ENCODE results near the gene HERC6. TPM values are rescaled to one million over a fixed set of nuclear protein-coding genes. Genes with fewer than 3 reads are reported as not detected.

Gene HERC6
- total and polyA plus RNA-seq, 3 donors from 2014 or later: 8.8 to 18.8 (median 16.6) TPM

DNA sequence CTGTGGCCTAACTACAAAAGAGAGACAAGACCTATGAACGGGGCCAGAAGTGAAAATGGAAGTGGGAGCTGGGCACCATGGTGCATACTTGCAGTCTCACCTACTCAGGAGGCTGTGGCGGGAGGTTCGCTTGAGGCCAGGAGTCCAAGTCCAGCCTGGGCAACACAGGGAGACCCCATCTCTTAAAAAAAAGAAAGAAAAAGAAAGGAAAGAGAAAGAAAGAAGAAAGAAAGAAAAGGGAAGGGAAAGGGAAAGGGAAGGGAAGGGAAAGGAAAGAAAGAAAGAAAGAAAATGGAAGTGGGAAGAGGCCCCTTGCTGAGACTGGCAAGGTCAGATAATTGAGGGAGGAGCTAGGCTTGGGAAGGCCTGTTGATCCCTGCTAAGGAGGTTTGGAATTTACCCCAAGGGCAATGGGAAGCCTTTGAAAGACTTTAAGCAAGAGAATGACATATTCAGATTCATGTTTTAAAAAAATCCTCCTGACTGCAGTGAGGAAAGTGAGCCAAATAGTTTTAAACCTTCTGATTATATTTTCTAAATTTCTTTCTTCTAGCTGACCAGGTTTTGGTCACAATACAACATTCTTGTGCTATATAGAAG is 60.6 kb downstream of the HERC6 start:
- Histone ChIP-seq H3K36me3 (ENCODE audit: low read depth, missing control alignments) (no peaks in the 10 kb centered on the region), H3K27me3 (no peaks in the 10 kb centered on the region), H3K4me1 (peaks cover 9% of the 10 kb centered on the region), H3K27ac (peak overlapping the region in 1 of 2 donors; percentile 42), H3K9me3 (no peaks in the 10 kb centered on the region), H3K4me3 (no peak overlapping the region)
- whole genome bisulfite sequencing, 2 donors: 83 to 91% methylated on average over 3 of the region's 3 CpGs
- DNase-seq: no peak
- TF ChIP-seq, protein P1, sequence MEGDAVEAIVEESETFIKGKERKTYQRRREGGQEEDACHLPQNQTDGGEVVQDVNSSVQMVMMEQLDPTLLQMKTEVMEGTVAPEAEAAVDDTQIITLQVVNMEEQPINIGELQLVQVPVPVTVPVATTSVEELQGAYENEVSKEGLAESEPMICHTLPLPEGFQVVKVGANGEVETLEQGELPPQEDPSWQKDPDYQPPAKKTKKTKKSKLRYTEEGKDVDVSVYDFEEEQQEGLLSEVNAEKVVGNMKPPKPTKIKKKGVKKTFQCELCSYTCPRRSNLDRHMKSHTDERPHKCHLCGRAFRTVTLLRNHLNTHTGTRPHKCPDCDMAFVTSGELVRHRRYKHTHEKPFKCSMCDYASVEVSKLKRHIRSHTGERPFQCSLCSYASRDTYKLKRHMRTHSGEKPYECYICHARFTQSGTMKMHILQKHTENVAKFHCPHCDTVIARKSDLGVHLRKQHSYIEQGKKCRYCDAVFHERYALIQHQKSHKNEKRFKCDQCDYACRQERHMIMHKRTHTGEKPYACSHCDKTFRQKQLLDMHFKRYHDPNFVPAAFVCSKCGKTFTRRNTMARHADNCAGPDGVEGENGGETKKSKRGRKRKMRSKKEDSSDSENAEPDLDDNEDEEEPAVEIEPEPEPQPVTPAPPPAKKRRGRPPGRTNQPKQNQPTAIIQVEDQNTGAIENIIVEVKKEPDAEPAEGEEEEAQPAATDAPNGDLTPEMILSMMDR (IDR thresholded peaks at IDR 0.05): no peak
- no peak for TF ChIP-seq POLR2A (IDR thresholded peaks at IDR 0.05)
- intact Hi-C loops (cut with DNase I; ENCODE audit: low total_unique reads): no loop called here

DNA sequence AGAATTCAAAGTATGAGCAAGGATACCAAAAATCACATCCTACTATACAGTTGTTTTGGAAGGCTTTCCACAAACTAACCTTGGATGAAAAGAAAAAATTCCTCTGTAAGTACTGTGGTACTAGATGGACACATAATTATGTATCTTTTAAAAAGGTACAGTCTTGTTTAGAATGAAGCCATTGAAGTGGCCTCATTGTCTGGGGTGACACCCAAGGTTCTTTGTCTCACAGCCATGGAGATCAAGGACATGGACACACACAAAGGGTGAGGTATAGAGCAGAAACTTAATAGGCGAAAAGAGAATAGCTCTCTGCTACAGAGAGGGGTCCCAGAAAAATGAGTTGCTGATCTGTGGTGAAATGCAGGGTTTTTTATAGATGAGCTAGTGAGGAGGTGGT is 61.5 kb downstream of the HERC6 start:
- Histone ChIP-seq H3K27me3 (no peaks in the 10 kb centered on the region), H3K27ac (peak overlapping the region in 1 of 2 donors; percentile 42), H3K4me1 (peaks cover 9% of the 10 kb centered on the region), H3K4me3 (no peak overlapping the region), H3K36me3 (ENCODE audit: low read depth, missing control alignments) (no peaks in the 10 kb centered on the region), H3K9me3 (no peaks in the 10 kb centered on the region)
- DNase-seq: no peak
- WGBS, 2 donors: 71 to 80% methylated on average over 1 of the region's 1 CpG
- TF ChIP-seq, protein P1 (IDR thresholded peaks at IDR 0.05): no peak
- no peak for TF ChIP-seq POLR2A (IDR thresholded peaks at IDR 0.05)
- intact Hi-C loops (cut with DNase I; ENCODE audit: low total_unique reads): no loop called here

DNA sequence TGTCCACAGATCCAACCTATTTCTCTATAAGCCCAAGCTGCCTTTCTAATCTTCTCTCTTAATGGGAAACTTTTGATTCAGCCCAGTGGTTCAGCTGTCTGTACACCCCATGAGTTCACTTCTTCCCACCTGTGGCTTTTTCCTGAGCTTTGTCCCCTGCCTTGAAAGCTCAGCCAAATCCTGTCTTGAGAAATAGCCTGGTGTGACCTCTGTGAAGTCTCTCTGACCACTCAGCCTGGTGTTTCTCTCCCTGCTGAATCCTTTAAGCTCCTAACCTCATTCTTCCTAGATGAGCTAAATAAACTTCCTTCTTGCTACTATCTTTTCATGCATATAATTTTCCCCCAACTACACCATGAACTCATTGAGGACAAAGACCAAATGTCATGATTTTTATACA is 63.0 kb downstream of the HERC6 start:
- H3K9me3 ChIP-seq: no peaks in the 10 kb centered on the region
- peak overlapping the region in 1 of 2 donors; percentile 61 for H3K27ac ChIP-seq
- no peaks in the 10 kb centered on the region for H3K36me3 ChIP-seq (ENCODE audit: low read depth, missing control alignments)
- TF ChIP-seq POLR2A (IDR thresholded peaks at IDR 0.05): no peak
- TF ChIP-seq, protein P1 (IDR thresholded peaks at IDR 0.05): no peak
- no peak for DNase-seq
- intact Hi-C loops (cut with DNase I; ENCODE audit: low total_unique reads): no loop called here
- H3K4me3 ChIP-seq: no peak overlapping the region
- no peaks in the 10 kb centered on the region for H3K27me3 ChIP-seq
- H3K4me1 ChIP-seq: peaks cover 14% of the 10 kb centered on the region

DNA sequence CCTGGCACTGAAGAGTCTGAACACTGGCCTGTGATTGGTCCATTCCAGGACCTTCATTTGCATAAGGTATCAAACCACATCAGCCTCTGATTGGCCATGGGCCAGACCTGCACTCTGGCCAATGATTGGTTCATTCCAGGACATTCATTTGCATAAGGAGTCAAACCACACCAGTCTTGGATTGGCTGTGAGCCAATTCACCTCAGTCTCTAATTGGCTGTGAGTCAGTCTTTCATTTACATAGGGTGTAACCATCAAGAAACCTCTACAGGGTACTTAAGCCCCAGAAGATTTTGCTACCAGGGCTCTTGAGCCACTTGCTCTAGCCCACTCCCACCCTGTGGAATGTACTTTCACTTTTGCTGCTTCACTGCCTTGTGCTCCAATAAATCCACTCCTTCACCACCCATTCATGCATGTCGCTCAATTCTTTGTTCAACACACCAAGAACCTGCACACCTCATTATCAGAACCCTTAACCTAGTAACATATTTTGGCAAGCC is 64.1 kb downstream of the HERC6 start:
- 91 to 100% methylated on average over 1 of the region's 1 CpG for WGBS, 2 donors
- intact Hi-C loops (cut with DNase I; ENCODE audit: low total_unique reads): no loop called here
- no peak overlapping the region for H3K27ac ChIP-seq
- TF ChIP-seq, protein P1 (IDR thresholded peaks at IDR 0.05): no peak
- no peak for TF ChIP-seq POLR2A (IDR thresholded peaks at IDR 0.05)
- no peaks in the 10 kb centered on the region for H3K27me3 ChIP-seq
- peak; percentile 44 for DNase-seq
- no peaks in the 10 kb centered on the region for H3K9me3 ChIP-seq
- H3K36me3 ChIP-seq (ENCODE audit: low read depth, missing control alignments): no peaks in the 10 kb centered on the region
- no peak overlapping the region for H3K4me3 ChIP-seq
- peaks cover 16% of the 10 kb centered on the region for H3K4me1 ChIP-seq

DNA sequence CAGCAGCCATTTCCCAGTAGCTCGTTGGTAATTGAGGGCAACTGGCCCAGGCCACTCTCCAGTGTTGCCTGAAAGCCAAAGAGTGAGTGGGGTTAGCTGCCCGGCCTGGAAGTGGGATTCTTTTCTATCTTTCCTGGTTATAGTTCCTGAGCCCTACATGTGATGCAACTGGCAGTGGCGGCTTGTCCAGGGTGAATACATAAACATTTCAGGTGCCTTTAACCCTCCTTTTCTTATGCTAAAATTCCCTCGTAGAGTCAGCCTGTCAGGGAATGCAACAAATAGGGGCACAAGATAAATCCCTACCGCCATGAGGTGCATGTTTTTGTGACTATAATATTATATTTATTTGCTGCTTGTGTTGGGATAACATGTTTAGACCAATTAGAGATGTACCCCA is 64.8 kb downstream of the HERC6 start:
- Histone ChIP-seq H3K27me3 (no peaks in the 10 kb centered on the region), H3K27ac (no peak overlapping the region), H3K36me3 (ENCODE audit: low read depth, missing control alignments) (no peaks in the 10 kb centered on the region), H3K9me3 (no peaks in the 10 kb centered on the region), H3K4me3 (no peak overlapping the region), H3K4me1 (peaks cover 19% of the 10 kb centered on the region)
- WGBS, 2 donors: 90 to 94% methylated on average over 5 of the region's 5 CpGs
- intact Hi-C loops (cut with DNase I; ENCODE audit: low total_unique reads): no loop called here
- no peak for DNase-seq
- TF ChIP-seq, protein P1 (IDR thresholded peaks at IDR 0.05): no peak
- no peak for TF ChIP-seq POLR2A (IDR thresholded peaks at IDR 0.05)

Measured in testis (tissue), 3 donors.